Measurements from ENCODE around the gene MLLT10.

MLLT10 gene

GRCh38 chr10:21524526-21525366, 9.3 kb upstream of the MLLT10 start:
- peak; percentile 67 for DNase-seq (ENCODE audit: low read depth)
- TF ChIP-seq MYC (IDR thresholded peaks at IDR 0.05; ENCODE audit: low read depth, low read length), result no peak; the same call in 1 of the 2 replicates
- no peak for TF ChIP-seq CTCF (IDR thresholded peaks at IDR 0.05; ENCODE audit: low read depth, low read length)
- TF ChIP-seq MAX (IDR thresholded peaks at IDR 0.05; ENCODE audit: low read depth, low read length), result 0 out of 2 replicates have a peak, but pooled peaks have one; percentile 20
- no peak for TF ChIP-seq POLR2A (IDR thresholded peaks at IDR 0.05; ENCODE audit: extremely low read depth, insufficient read length)
- peak overlapping the region; percentile 83 for H3K4me3 ChIP-seq (ENCODE audit: low read depth, low read length)

- H3K4me3 ChIP-seq (ENCODE audit: low read depth, low read length), result peak within 1 kb of the TSS; percentile 83
- peak; percentile 8 for TF ChIP-seq POLR2A (IDR thresholded peaks at IDR 0.05; ENCODE audit: extremely low read depth, insufficient read length)
- TF ChIP-seq MAX (IDR thresholded peaks at IDR 0.05; ENCODE audit: low read depth, low read length), result peak; percentile 57
- no peak for TF ChIP-seq CTCF (IDR thresholded peaks at IDR 0.05; ENCODE audit: low read depth, low read length)
- TF ChIP-seq MYC (IDR thresholded peaks at IDR 0.05; ENCODE audit: low read depth, low read length), result peak; percentile 41
- peak; percentile 88 for DNase-seq (ENCODE audit: low read depth)
Measured at GRCh38 chr10:21525367-21526187, 8.5 kb upstream of the MLLT10 start, which contains the start of gene SKIDA1. Gene SKIDA1 (minus strand): TSS chr10:21525682. CDS start chr10:21517822, 7,860 bp downstream.

- peak; percentile 86 for DNase-seq (ENCODE audit: low read depth)
- H3K4me3 ChIP-seq (ENCODE audit: low read depth, low read length), result peak overlapping the region; percentile 79
- TF ChIP-seq MYC (IDR thresholded peaks at IDR 0.05; ENCODE audit: low read depth, low read length) (peak; percentile 3; the same call in 1 of the 2 replicates), MAX (IDR thresholded peaks at IDR 0.05; ENCODE audit: low read depth, low read length) (no peak), POLR2A (IDR thresholded peaks at IDR 0.05; ENCODE audit: extremely low read depth, insufficient read length) (no peak), CTCF (IDR thresholded peaks at IDR 0.05; ENCODE audit: low read depth, low read length) (no peak)
Measured at GRCh38 chr10:21526188-21526859, 7.7 kb upstream of the MLLT10 start.

GRCh38 chr10:21526860-21527597, 7.0 kb upstream of the MLLT10 start:
- peak; percentile 80 for DNase-seq (ENCODE audit: low read depth)
- TF ChIP-seq MAX (IDR thresholded peaks at IDR 0.05; ENCODE audit: low read depth, low read length), result no peak
- TF ChIP-seq CTCF (IDR thresholded peaks at IDR 0.05; ENCODE audit: low read depth, low read length), result no peak
- peak; percentile 18; the same call in 1 of the 2 replicates for TF ChIP-seq MYC (IDR thresholded peaks at IDR 0.05; ENCODE audit: low read depth, low read length)
- TF ChIP-seq POLR2A (IDR thresholded peaks at IDR 0.05; ENCODE audit: extremely low read depth, insufficient read length), result peak; percentile 32
- peak overlapping the region; percentile 79 for H3K4me3 ChIP-seq (ENCODE audit: low read depth, low read length)

All from NB4 (cell line).